ENCODE measurements around the gene MEA1. TPM values are rescaled to one million over a fixed set of nuclear protein-coding genes. Genes with fewer than 3 reads are reported as not detected.

Gene MEA1
- total RNA-seq, 1 experiment from 2014 or later, result 77.6 TPM

DNA sequence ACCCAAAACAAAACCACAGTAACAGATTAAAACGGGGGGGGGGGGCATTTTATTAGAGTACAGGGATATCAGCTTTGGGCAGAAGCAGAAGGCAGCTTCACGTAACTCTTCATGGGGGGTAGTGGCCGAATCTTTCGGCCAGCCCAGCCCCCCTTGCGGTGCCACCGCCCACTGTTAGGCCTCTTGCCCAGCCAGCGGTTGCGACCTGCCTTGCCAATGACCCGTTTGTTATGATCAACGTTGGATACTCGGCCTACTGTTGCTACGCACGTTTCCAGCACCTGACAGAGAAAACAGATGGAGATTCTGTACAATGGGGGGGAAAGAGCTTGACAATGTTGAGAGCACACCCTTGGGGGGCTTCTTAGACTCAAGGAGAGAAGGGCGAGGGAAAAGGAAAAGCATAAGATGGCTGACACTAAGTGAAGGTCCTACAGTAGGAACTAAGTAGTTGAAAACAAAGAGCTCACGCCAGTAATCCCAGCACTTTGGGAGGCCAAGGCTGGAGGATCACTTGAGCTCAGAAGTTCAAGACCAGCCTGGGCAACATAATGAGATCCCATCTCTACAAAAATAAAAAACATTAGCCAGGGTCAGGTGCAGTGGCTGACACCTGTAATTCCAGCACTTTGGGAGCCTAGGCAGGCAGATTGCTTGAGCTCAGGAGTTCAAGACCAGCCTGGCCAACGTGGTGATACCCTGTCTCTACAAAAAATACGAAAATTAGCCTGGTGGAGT lies 40.6 kb upstream of the MEA1 start:
- H3F3A ChIP-seq (ENCODE audit: insufficient read depth, low read depth), result peaks cover 18% of the 10 kb centered on the region; the same call in 1 of the 2 replicates
- no peaks in the 10 kb centered on the region for H3K36me3 ChIP-seq (ENCODE audit: low read depth)
- peak overlapping the region; percentile 99 for H3K4me2 ChIP-seq
- peaks cover 42% of the 10 kb centered on the region for H3K79me2 ChIP-seq (ENCODE audit: low read depth)
- H3K9me3 ChIP-seq (ENCODE audit: insufficient read depth, low read depth), result no peaks in the 10 kb centered on the region
- ChIA-PET POLR2A (ENCODE audit: unreplicated experiment) (interaction anchor here (0.6 to 1.0 kb wide), 5 partner anchors 70 to 1320 kb away, joined by 3 to 6 read pairs (median 4); partner anchors contain the start of genes CNPY3, PPP2R5D and SRF), CTCF (interaction anchor here (0.6 to 0.9 kb wide), 3 partner anchors 47 to 116 kb away, joined by 3 to 6 read pairs (median 5); no protein-coding TSS in a partner anchor)
- peaks cover 10% of the 10 kb centered on the region for H3K4me1 ChIP-seq (replicated peaks; ENCODE audit: insufficient read depth)
- H3K27ac ChIP-seq, result no peak overlapping the region
- H3K4me3 ChIP-seq, result peak overlapping the region; percentile 89; the same call in 1 of the 2 replicates
- TF ChIP-seq EZH2 (IDR thresholded peaks at IDR 0.05; ENCODE audit: low read depth), result no peak
- no peak for DNase-seq
- H4K20me1 ChIP-seq (ENCODE audit: insufficient read depth), result no peaks in the 10 kb centered on the region
- no peak overlapping the region for H2AFZ ChIP-seq
- no peaks in the 10 kb centered on the region for H3K27me3 ChIP-seq (ENCODE audit: insufficient read depth, low read depth)
- BruUV-seq (replicated peaks), result TSS peak; percentile 93
- intact Hi-C loops (cut with micrococcal nuclease; ENCODE audit: unreplicated experiment), result no loop called here
- no peaks in the 10 kb centered on the region for H3K9me2 ChIP-seq (ENCODE audit: insufficient read depth)

DNA sequence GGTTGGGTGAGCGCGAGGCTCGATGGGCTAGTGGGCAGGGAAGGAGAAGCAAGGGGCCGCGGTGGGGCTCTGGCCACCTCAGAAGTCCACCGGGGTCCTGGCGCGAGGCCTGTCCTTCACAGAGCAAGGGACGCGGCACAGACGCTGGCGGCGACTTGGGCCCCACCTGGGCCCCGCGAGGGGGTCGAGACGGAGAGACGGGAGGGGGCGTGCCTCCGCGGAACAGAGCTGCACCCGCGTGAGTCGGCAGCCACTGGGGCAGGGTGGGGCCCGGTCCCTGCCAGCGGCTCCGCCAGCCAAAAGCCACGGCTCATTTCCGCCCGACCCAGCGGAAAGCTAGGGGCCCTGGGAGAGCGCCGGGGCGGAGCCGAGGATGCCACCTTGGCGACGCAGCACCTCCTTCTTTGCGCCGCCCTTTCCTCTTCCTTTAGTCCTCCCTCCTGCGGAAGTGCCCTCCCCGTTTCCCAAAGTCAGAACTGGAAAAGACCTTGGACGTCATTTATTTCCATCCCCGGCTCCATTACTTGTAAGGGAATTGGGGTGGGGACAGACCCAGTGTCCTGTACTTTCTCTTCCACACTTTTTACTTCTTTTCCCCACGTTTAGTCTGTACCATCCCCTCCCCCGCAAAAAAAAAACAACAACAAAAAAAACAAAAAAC lies 39.9 kb upstream of the MEA1 start, which contains the start of gene CUL7:
Gene CUL7 (minus strand): TSS at position 307 of the 661 bp plus-strand sequence. CDS start 1,063 bp downstream, outside the sequence.
- peak; percentile 85 to 92 for DNase-seq
- Histone ChIP-seq H4K20me1 (ENCODE audit: insufficient read depth) (no peaks in the 10 kb centered on the region), H3K4me3 (peak within 1 kb of the TSS; percentile 89), H3K36me3 (ENCODE audit: low read depth) (peaks cover 3% of the 10 kb centered on the region; the same call in 1 of the 2 replicates), H3F3A (ENCODE audit: insufficient read depth, low read depth) (peaks cover 18% of the 10 kb centered on the region; the same call in 1 of the 2 replicates), H3K9me3 (ENCODE audit: insufficient read depth, low read depth) (no peaks in the 10 kb centered on the region), H3K79me2 (ENCODE audit: low read depth) (peaks cover 36% of the 10 kb centered on the region), H2AFZ (peak within 1 kb of the TSS; percentile 91), H3K9me2 (ENCODE audit: insufficient read depth) (no peaks in the 10 kb centered on the region), H3K4me2 (peak within 1 kb of the TSS; percentile 99), H3K27ac (peak within 1 kb of the TSS; percentile 64), H3K27me3 (ENCODE audit: insufficient read depth, low read depth) (no peaks in the 10 kb centered on the region), H3K4me1 (replicated peaks; ENCODE audit: insufficient read depth) (peaks cover 10% of the 10 kb centered on the region)
- intact Hi-C loops (cut with micrococcal nuclease; ENCODE audit: unreplicated experiment), result no loop called here
- BruUV-seq (replicated peaks), result no TSS peak
- TF ChIP-seq, protein P1, sequence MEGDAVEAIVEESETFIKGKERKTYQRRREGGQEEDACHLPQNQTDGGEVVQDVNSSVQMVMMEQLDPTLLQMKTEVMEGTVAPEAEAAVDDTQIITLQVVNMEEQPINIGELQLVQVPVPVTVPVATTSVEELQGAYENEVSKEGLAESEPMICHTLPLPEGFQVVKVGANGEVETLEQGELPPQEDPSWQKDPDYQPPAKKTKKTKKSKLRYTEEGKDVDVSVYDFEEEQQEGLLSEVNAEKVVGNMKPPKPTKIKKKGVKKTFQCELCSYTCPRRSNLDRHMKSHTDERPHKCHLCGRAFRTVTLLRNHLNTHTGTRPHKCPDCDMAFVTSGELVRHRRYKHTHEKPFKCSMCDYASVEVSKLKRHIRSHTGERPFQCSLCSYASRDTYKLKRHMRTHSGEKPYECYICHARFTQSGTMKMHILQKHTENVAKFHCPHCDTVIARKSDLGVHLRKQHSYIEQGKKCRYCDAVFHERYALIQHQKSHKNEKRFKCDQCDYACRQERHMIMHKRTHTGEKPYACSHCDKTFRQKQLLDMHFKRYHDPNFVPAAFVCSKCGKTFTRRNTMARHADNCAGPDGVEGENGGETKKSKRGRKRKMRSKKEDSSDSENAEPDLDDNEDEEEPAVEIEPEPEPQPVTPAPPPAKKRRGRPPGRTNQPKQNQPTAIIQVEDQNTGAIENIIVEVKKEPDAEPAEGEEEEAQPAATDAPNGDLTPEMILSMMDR (conservative IDR thresholded peaks at IDR 0.05), result 0 out of 2 replicates have a peak, but pooled peaks have one; percentile 15
- no peak for TF ChIP-seq EZH2 (IDR thresholded peaks at IDR 0.05; ENCODE audit: low read depth)
- ChIA-PET POLR2A (ENCODE audit: unreplicated experiment) (interaction anchor here (0.5 to 1.0 kb wide), 7 partner anchors 69 to 1319 kb away, joined by 3 to 6 read pairs (median 4); partner anchors contain the start of genes ABCC10, CNPY3, PPP2R5D and SRF), CTCF (interaction anchor here (0.5 to 0.9 kb wide), 5 partner anchors 46 to 117 kb away, joined by 3 to 8 read pairs (median 5); no protein-coding TSS in a partner anchor)

DNA sequence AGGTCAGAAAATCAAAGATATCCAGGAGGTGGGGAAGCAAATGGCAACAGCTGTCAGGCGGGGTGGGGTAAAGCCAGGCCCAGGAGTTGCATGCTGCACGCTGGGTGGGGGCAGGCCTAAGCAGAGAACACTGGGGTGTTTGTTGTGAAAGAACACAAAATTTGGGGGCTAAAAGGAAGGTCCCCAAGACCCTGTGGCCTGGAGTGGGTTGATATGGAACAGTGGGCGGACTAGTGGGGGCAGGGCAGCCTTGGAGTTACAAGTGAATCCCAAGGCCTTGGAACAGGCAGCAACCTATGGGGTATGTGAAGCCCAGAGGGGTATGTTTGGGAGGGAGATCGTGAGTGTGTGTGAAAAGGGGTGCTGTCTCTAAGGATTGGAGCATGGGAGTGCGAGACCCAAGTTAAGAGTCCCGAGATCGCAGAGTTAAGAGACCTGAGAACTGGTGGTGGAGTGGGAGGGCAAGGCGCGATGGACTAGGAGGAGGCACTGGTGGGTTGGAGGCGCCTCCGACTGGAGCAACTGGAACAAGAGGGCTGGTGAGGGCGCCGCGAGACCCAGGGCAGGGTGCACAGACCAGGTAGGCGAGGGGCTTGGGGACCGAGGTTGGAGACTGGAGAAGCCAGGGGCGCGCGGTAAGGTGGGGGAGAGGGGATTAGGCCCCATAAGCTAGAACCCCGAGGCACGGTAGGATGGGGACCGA lies 39.2 kb upstream of the MEA1 start:
- Histone ChIP-seq H3K9me2 (ENCODE audit: insufficient read depth) (no peaks in the 10 kb centered on the region), H3F3A (ENCODE audit: insufficient read depth, low read depth) (peaks cover 18% of the 10 kb centered on the region; the same call in 1 of the 2 replicates), H4K20me1 (ENCODE audit: insufficient read depth) (no peaks in the 10 kb centered on the region), H2AFZ (peak overlapping the region; percentile 91), H3K79me2 (ENCODE audit: low read depth) (peaks cover 30% of the 10 kb centered on the region), H3K27ac (peak overlapping the region; percentile 64), H3K9me3 (ENCODE audit: insufficient read depth, low read depth) (no peaks in the 10 kb centered on the region), H3K27me3 (ENCODE audit: insufficient read depth, low read depth) (no peaks in the 10 kb centered on the region), H3K4me2 (peak overlapping the region; percentile 99), H3K36me3 (ENCODE audit: low read depth) (peaks cover 3% of the 10 kb centered on the region; the same call in 1 of the 2 replicates), H3K4me1 (replicated peaks; ENCODE audit: insufficient read depth) (peaks cover 5% of the 10 kb centered on the region; the same call in 1 of the 2 replicates), H3K4me3 (peak overlapping the region; percentile 89)
- DNase-seq, result no peak
- TF ChIP-seq, protein P1 (conservative IDR thresholded peaks at IDR 0.05), result peak; percentile 28; the same call in 1 of the 2 replicates
- no peak for TF ChIP-seq EZH2 (IDR thresholded peaks at IDR 0.05; ENCODE audit: low read depth)
- intact Hi-C loops (cut with micrococcal nuclease; ENCODE audit: unreplicated experiment), result no loop called here
- BruUV-seq (replicated peaks), result TSS peak; percentile 33
- ChIA-PET CTCF (interaction anchor here (0.5 to 0.7 kb wide), 3 partner anchors 91 to 108 kb away, joined by 3 to 8 read pairs (median 4); no protein-coding TSS in a partner anchor), POLR2A (ENCODE audit: unreplicated experiment) (interaction anchor here (0.5 to 1.0 kb wide), 5 partner anchors 69 to 920 kb away, joined by 3 to 6 read pairs (median 4); partner anchors contain the start of genes ABCC10, CNPY3 and PPP2R5D)

Data from PC-9 (cell line).